ENCODE measurements around the gene TCF20.

Gene TCF20

GRCh38 chr22:42263944-42264343 lies 6.5 kb downstream of the TCF20 start:
- H3K4me3 ChIP-seq (ENCODE audit: low read length): no peak overlapping the region
- DNase-seq (ENCODE audit: low read depth): no peak
- no peak for TF ChIP-seq CTCF (IDR thresholded peaks at IDR 0.05; ENCODE audit: insufficient read depth, low read depth, low read length, missing control alignments)

- H3K4me3 ChIP-seq (ENCODE audit: low read length): no peak overlapping the region
- DNase-seq (ENCODE audit: low read depth): no peak
- TF ChIP-seq CTCF (IDR thresholded peaks at IDR 0.05; ENCODE audit: insufficient read depth, low read depth, low read length, missing control alignments): no peak
Measured at GRCh38 chr22:42262964-42263363, 7.5 kb downstream of the TCF20 start.

- no peak for DNase-seq (ENCODE audit: low read depth)
- no peak overlapping the region for H3K4me3 ChIP-seq (ENCODE audit: low read length)
- no peak for TF ChIP-seq CTCF (IDR thresholded peaks at IDR 0.05; ENCODE audit: insufficient read depth, low read depth, low read length, missing control alignments)
Measured at GRCh38 chr22:42261296-42261695, 9.2 kb downstream of the TCF20 start.

- no peak for DNase-seq (ENCODE audit: low read depth)
- H3K4me3 ChIP-seq (ENCODE audit: low read length): no peak overlapping the region
- no peak for TF ChIP-seq CTCF (IDR thresholded peaks at IDR 0.05; ENCODE audit: insufficient read depth, low read depth, low read length, missing control alignments)
Measured at GRCh38 chr22:42258126-42258525, 12.3 kb downstream of the TCF20 start.

- no peak overlapping the region for H3K4me3 ChIP-seq (ENCODE audit: low read length)
- no peak for TF ChIP-seq CTCF (IDR thresholded peaks at IDR 0.05; ENCODE audit: insufficient read depth, low read depth, low read length, missing control alignments)
- DNase-seq (ENCODE audit: low read depth): no peak
Measured at GRCh38 chr22:42257386-42257785, 13.1 kb downstream of the TCF20 start.

- no peak for DNase-seq (ENCODE audit: low read depth)
- no peak overlapping the region for H3K4me3 ChIP-seq (ENCODE audit: low read length)
- TF ChIP-seq CTCF (IDR thresholded peaks at IDR 0.05; ENCODE audit: insufficient read depth, low read depth, low read length, missing control alignments): no peak
Measured at GRCh38 chr22:42256930-42257329, 13.5 kb downstream of the TCF20 start.

GRCh38 chr22:42256220-42256619 lies 14.2 kb downstream of the TCF20 start:
- no peak for TF ChIP-seq CTCF (IDR thresholded peaks at IDR 0.05; ENCODE audit: insufficient read depth, low read depth, low read length, missing control alignments)
- H3K4me3 ChIP-seq (ENCODE audit: low read length): no peak overlapping the region
- no peak for DNase-seq (ENCODE audit: low read depth)
